ENCODE data around the gene CIPC. TPM values are rescaled to one million over a fixed set of nuclear protein-coding genes. Genes with fewer than 3 reads are reported as not detected.

CIPC gene
- total RNA-seq, 1 donor from 2014 or later, result 9.7 TPM

DNA sequence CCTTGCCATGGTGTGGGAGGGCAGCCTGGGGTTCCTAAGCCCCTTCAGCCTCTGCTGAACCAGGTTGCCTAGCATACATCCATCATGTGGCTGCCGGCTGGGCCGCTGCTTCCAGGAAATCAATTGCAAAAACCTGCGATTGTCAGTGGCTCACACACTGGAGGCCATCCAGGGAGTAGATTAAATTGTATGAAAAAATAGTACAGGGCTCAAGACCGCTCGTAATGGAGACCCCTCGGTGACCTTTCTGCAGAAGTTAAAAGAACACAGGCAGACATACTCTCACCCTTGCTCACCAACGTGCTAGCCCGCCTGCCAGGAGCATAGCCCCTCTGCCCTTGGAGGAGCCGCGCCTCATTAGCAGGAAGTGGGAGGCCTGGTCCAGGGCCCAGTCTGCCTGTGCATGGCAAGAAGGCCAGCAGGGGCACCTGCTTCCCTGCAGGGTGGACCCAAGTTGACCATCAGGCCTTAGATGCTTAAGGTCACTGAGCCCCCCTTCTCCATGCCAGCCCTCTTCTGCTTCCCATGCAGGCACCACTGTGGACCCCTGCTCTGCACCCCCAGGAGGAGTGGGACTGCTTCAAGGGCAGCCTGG is 31.4 kb upstream of the CIPC start:
- Mint-ChIP-seq H3K4me1 (ENCODE audit: low read depth) (peaks cover 12% of the 10 kb centered on the region), H3K27me3 (ENCODE audit: low read depth) (no peaks in the 10 kb centered on the region), H3K36me3 (ENCODE audit: low read depth) (no peaks in the 10 kb centered on the region), H3K4me3 (ENCODE audit: unreplicated experiment) (no peak overlapping the region), H3K27ac (ENCODE audit: unreplicated experiment) (no peak overlapping the region), H3K9me3 (ENCODE audit: low read depth) (no peaks in the 10 kb centered on the region)
- TF ChIP-seq, protein P1, sequence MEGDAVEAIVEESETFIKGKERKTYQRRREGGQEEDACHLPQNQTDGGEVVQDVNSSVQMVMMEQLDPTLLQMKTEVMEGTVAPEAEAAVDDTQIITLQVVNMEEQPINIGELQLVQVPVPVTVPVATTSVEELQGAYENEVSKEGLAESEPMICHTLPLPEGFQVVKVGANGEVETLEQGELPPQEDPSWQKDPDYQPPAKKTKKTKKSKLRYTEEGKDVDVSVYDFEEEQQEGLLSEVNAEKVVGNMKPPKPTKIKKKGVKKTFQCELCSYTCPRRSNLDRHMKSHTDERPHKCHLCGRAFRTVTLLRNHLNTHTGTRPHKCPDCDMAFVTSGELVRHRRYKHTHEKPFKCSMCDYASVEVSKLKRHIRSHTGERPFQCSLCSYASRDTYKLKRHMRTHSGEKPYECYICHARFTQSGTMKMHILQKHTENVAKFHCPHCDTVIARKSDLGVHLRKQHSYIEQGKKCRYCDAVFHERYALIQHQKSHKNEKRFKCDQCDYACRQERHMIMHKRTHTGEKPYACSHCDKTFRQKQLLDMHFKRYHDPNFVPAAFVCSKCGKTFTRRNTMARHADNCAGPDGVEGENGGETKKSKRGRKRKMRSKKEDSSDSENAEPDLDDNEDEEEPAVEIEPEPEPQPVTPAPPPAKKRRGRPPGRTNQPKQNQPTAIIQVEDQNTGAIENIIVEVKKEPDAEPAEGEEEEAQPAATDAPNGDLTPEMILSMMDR (IDR thresholded peaks at IDR 0.05), result no peak
- no peak for DNase-seq (ENCODE audit: low spot score)

DNA sequence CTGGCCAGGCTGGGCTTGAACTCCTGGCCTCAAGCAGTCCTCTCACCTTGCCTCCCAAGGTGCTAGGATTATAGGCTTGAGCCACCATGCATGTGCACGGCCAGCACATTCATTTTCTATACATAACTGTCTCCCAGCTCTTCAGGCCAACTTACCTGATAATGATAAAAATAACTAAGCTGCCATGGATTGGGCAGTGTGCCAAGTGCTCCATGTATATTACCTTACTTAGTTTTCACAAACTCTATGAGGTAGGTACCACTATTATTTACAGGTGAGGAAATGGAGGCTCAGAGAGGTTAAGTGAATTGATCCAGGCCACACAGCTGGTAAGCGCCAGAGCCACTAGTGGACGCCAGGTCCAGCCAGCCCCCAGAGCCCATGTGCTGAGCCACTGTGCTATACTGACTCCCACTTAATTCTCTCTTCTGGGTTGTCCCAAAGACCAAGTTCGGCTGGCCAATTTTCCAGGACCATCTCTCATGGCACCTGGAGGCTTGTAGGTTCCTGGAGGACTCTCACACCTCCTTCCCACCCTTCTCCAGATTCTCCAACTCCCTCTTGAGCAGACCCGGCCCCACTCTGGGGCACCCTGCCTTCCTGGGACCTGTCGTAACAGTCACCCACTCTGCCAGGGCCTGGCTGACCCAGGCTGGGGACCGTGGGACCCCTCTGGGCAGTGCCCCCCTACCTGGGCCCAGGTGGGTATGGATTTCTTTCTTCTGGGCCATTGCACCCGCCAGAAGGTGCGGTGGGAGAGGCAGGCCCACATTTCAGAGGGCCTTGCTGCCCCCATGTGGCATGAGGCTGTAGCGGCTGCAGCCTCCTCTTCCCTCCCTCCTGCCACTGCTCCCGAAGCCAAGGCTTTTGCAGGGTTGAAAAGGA is 30.2 kb upstream of the CIPC start:
- no peak for DNase-seq (ENCODE audit: low spot score)
- H3K4me1 Mint-ChIP-seq (ENCODE audit: low read depth), result peaks cover 12% of the 10 kb centered on the region
- TF ChIP-seq, protein P1 (IDR thresholded peaks at IDR 0.05), result peak; percentile 97
- H3K9me3 Mint-ChIP-seq (ENCODE audit: low read depth), result no peaks in the 10 kb centered on the region
- H3K4me3 Mint-ChIP-seq (ENCODE audit: unreplicated experiment), result no peak overlapping the region
- H3K27ac Mint-ChIP-seq (ENCODE audit: unreplicated experiment), result no peak overlapping the region
- no peaks in the 10 kb centered on the region for H3K36me3 Mint-ChIP-seq (ENCODE audit: low read depth)
- H3K27me3 Mint-ChIP-seq (ENCODE audit: low read depth), result no peaks in the 10 kb centered on the region

DNA sequence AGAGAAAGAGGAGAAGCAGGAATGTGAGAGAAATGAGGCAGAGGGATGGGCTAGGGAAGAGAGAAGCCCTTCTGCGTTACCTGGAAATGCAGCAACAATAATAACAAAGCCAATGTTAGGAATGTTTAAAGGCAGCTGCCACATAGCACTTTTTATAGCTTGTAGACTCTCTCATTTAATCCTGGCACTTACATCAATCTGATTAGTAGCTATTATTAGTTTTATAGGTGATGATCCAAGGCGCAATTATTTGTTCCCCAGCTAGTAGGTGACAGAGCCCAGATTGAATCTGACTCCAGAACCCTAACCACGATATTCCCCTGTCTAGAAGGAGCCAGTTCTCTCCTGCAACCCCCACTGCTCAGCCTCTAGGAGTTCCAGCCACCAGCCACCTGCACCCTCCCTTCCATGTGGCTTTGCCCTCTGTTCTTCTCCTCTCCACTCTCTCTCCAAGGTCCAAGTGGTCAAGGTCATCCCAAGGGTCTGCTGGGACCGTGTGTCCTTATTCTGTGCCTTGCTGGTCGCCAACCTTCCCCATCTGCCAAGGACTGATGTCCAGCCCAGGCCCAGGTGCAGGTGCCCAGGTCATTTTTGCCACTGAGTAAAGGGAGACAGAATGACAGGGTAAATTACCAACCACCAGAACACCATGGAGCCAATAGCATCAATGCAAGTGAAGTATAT is 29.4 kb upstream of the CIPC start:
- peaks cover 12% of the 10 kb centered on the region for H3K4me1 Mint-ChIP-seq (ENCODE audit: low read depth)
- H3K27ac Mint-ChIP-seq (ENCODE audit: unreplicated experiment), result no peak overlapping the region
- H3K36me3 Mint-ChIP-seq (ENCODE audit: low read depth), result no peaks in the 10 kb centered on the region
- H3K27me3 Mint-ChIP-seq (ENCODE audit: low read depth), result no peaks in the 10 kb centered on the region
- TF ChIP-seq, protein P1 (IDR thresholded peaks at IDR 0.05), result peak; percentile 51
- H3K9me3 Mint-ChIP-seq (ENCODE audit: low read depth), result no peaks in the 10 kb centered on the region
- no peak for DNase-seq (ENCODE audit: low spot score)
- H3K4me3 Mint-ChIP-seq (ENCODE audit: unreplicated experiment), result no peak overlapping the region

DNA sequence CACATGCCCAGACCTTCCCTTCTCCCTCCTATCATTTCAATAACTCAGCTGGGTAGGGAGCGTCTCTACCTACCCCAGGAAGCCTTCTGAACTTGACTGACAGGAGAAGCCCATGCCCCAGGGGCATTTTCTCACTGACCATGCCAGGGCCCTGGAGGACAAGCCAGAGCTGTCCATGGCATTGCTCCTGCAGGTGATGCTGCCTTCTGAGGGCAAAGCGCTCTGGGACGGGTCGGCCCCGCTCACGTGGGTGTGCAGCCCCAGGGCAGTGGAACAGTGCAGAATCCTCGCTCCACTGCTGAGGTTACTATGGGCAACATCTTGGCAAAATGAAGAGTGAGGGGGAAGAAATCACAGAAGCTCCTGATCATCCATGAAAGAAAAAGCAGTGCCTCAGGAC is 28.5 kb upstream of the CIPC start:
- peaks cover 12% of the 10 kb centered on the region for H3K4me1 Mint-ChIP-seq (ENCODE audit: low read depth)
- H3K27ac Mint-ChIP-seq (ENCODE audit: unreplicated experiment), result no peak overlapping the region

More for the DNA sequence above, 28.5 kb upstream of the CIPC start:
- H3K9me3 Mint-ChIP-seq (ENCODE audit: low read depth), result no peaks in the 10 kb centered on the region
- TF ChIP-seq, protein P1 (IDR thresholded peaks at IDR 0.05), result no peak
- no peak for DNase-seq (ENCODE audit: low spot score)
- no peaks in the 10 kb centered on the region for H3K36me3 Mint-ChIP-seq (ENCODE audit: low read depth)
- no peaks in the 10 kb centered on the region for H3K27me3 Mint-ChIP-seq (ENCODE audit: low read depth)
- H3K4me3 Mint-ChIP-seq (ENCODE audit: unreplicated experiment), result no peak overlapping the region
